HS-5 (cell line): ENCODE results near the gene OGFRL1.

ENCODE experiments used
- DNase-seq: peaks from one replicate; pipeline ENCODE4 v3.0.0-alpha.2; 2012; ENCODE audit warnings: low read depth

Gene OGFRL1

GRCh38 chr6:71334768-71335167 is 46.2 kb downstream of the OGFRL1 start:
- no peak for DNase-seq

GRCh38 chr6:71335544-71335943 is 46.9 kb downstream of the OGFRL1 start:
- no peak for DNase-seq

- DNase-seq = no peak
These were observed 48.3 kb downstream of the OGFRL1 start for GRCh38 chr6:71336901-71337300.

GRCh38 chr6:71338540-71339316 is 50.1 kb downstream of the OGFRL1 start:
- no peak for DNase-seq

GRCh38 chr6:71342772-71343171 is 54.2 kb downstream of the OGFRL1 start:
- no peak for DNase-seq

GRCh38 chr6:71345476-71346333 is 57.1 kb downstream of the OGFRL1 start:
- DNase-seq = no peak

- DNase-seq = no peak
These were observed 57.7 kb downstream of the OGFRL1 start for GRCh38 chr6:71346334-71346694.

- DNase-seq = no peak
These were observed 58.5 kb downstream of the OGFRL1 start for GRCh38 chr6:71347119-71347518.

- peak; percentile 28 for DNase-seq
These were observed 60.8 kb downstream of the OGFRL1 start for GRCh38 chr6:71349395-71349794.

- DNase-seq = peak; percentile 25
These were observed 61.5 kb downstream of the OGFRL1 start for GRCh38 chr6:71349976-71350615.

GRCh38 chr6:71351190-71351589 is 62.6 kb downstream of the OGFRL1 start:
- DNase-seq = no peak
